Neural crest cell (in vitro differentiated cells): Measurements from ENCODE around the gene KDELR1. TPM values are rescaled to one million over a fixed set of nuclear protein-coding genes. Genes with fewer than 3 reads are reported as not detected.

Source experiments
- DNase-seq: peaks from one replicate; pipeline ENCODE4 v3.0.0; 2021; ENCODE audit warnings: low read depth, mixed read lengths, low spot score
- H3K27ac Mint-ChIP-seq: one replicate; pipeline ENCODE4 v1.8.0; 2021; ENCODE audit warnings: mild to moderate bottlenecking, mixed read lengths; ENCODE audit not compliant: unreplicated experiment
- H3K27me3 Mint-ChIP-seq: 2 replicates; pipeline ENCODE4 v1.8.0; 2021; ENCODE audit warnings: low read depth, mild to moderate bottlenecking, mixed read lengths
- H3K36me3 Mint-ChIP-seq: 2 replicates; pipeline ENCODE4 v1.8.0; 2021; ENCODE audit warnings: low read depth, mild to moderate bottlenecking, mixed read lengths
- H3K4me1 Mint-ChIP-seq: 2 replicates; pipeline ENCODE4 v1.8.0; 2021; ENCODE audit warnings: mixed read lengths
- H3K4me3 Mint-ChIP-seq: one replicate; pipeline ENCODE4 v1.8.0; 2021; ENCODE audit warnings: mild to moderate bottlenecking, mixed read lengths
- H3K9me3 Mint-ChIP-seq: 2 replicates; pipeline ENCODE4 v1.8.0; 2021; ENCODE audit warnings: mixed read lengths
- total RNA-seq: library from RNA; stranded (reverse); gene quantifications from 2 replicates; pipeline ENCODE4 v1.2.1, GENCODE V29; 2021
- TF ChIP-seq, protein P1 (sequence below): fragments of 200-600 bp; sonication (generic); conservative IDR thresholded peaks from 2 replicates; pipeline ENCODE4 v1.5.0; 2021; ENCODE audit warnings: antibody characterized with exemption, mild to moderate bottlenecking

Gene KDELR1
- total RNA-seq, 1 donor from 2014 or later = 172 TPM

GRCh38 chr19:48385461-48386087 is 5.8 kb downstream of the KDELR1 start:
- H3K27ac Mint-ChIP-seq = no peak overlapping the region
- no peak for DNase-seq
- peaks cover 17% of the 10 kb centered on the region for H3K4me1 Mint-ChIP-seq
- peaks cover 15% of the 10 kb centered on the region for H3K36me3 Mint-ChIP-seq
- TF ChIP-seq, protein P1, sequence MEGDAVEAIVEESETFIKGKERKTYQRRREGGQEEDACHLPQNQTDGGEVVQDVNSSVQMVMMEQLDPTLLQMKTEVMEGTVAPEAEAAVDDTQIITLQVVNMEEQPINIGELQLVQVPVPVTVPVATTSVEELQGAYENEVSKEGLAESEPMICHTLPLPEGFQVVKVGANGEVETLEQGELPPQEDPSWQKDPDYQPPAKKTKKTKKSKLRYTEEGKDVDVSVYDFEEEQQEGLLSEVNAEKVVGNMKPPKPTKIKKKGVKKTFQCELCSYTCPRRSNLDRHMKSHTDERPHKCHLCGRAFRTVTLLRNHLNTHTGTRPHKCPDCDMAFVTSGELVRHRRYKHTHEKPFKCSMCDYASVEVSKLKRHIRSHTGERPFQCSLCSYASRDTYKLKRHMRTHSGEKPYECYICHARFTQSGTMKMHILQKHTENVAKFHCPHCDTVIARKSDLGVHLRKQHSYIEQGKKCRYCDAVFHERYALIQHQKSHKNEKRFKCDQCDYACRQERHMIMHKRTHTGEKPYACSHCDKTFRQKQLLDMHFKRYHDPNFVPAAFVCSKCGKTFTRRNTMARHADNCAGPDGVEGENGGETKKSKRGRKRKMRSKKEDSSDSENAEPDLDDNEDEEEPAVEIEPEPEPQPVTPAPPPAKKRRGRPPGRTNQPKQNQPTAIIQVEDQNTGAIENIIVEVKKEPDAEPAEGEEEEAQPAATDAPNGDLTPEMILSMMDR = no peak
- H3K9me3 Mint-ChIP-seq = no peaks in the 10 kb centered on the region
- H3K27me3 Mint-ChIP-seq = peaks cover 2% of the 10 kb centered on the region
- H3K4me3 Mint-ChIP-seq = peak overlapping the region; percentile 65

DNA sequence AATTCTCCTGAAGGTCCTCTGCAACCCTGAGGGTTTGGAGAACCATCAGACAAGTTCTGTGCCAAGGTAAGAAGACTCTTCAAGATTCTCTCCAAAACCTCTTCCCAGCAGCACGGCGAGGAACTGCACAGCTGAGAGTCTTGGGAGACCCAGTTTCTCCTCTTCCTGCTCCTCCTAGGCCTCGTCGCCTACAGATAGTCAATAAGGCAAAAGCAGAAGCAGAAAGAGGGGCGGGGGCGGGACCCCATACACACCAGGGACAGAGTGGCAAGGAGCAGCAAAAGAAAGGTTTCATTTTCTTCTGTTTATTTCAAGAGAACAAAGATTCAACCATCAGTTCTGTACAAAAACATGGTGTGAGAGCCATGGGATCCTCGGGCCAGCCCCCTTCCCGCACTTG is 9.1 kb downstream of the KDELR1 start:
- Mint-ChIP-seq H3K27me3 (no peaks in the 10 kb centered on the region), H3K9me3 (no peaks in the 10 kb centered on the region), H3K4me3 (no peak overlapping the region), H3K27ac (no peak overlapping the region), H3K36me3 (peaks cover 8% of the 10 kb centered on the region), H3K4me1 (no peaks in the 10 kb centered on the region)
- TF ChIP-seq, protein P1 = no peak
- DNase-seq = no peak

DNA sequence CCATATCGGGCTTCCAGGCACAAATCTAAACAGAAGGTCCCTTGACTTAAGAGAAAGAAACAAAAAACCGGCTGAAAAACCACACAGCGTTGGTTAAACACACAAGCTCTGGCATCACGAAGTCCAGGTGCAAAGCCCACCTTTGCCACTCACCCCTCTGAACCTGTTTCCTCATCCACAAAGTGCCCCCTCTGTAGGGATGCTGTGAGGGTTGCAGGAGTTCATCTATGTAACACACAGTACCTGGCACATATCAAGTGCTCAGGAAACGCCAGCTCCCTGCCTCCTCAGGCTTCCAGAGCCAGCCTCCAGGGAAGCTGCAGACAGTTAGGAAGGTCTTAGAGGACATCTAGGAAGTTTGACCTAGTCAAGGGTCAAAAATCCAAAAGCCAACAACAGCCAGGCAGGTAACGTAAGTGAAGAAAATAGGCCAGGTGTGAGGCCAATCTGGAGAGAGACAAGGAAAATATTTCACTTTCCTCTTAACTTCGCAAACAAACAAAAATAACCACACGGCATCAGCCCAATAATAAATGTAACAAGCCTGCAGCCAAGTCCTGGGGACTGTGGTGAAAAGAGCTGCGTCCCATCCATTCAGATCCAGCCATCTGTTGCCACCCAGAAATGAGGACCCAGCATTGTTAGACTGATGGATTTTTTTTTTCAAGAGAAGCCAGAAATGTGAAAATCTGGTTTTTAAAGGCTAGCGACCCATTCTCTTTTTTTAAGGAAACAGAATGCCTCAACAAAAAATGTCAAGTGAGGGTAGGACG is 10.0 kb downstream of the KDELR1 start:
- TF ChIP-seq, protein P1 = no peak
- Mint-ChIP-seq H3K27ac (no peak overlapping the region), H3K4me3 (no peak overlapping the region), H3K4me1 (no peaks in the 10 kb centered on the region), H3K27me3 (no peaks in the 10 kb centered on the region), H3K36me3 (peaks cover 8% of the 10 kb centered on the region), H3K9me3 (no peaks in the 10 kb centered on the region)
- no peak for DNase-seq

DNA sequence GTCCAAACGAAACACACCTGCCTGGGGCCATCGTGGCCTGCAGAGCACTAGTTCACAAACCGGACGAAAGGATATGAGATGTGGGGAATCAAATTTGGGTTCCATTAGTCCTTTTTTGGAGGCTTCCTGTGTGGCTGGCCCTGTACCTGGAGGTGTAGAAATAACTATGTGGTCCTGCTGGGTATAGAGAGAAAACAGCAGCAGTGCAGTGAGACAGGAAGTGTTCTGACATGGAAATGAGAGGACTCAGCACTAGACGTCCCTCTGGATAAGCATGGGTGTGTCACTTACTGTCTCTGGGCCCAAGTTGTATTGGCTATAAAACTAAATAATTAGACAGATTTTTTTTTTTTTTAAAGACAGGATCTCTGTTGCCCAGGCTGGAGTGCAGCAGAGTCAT is 12.3 kb downstream of the KDELR1 start:
- Mint-ChIP-seq H3K4me1 (peaks cover 3% of the 10 kb centered on the region), H3K27ac (no peak overlapping the region), H3K36me3 (peaks cover 1% of the 10 kb centered on the region), H3K27me3 (no peaks in the 10 kb centered on the region), H3K4me3 (no peak overlapping the region), H3K9me3 (no peaks in the 10 kb centered on the region)
- TF ChIP-seq, protein P1 = no peak
- DNase-seq = no peak

- Mint-ChIP-seq H3K9me3 (no peaks in the 10 kb centered on the region), H3K27ac (no peak overlapping the region)
Measured at GRCh38 chr19:48378194-48378570, 13.2 kb downstream of the KDELR1 start.

More at GRCh38 chr19:48378194-48378570, 13.2 kb downstream of the KDELR1 start:
- Mint-ChIP-seq H3K4me1 (peaks cover 3% of the 10 kb centered on the region), H3K27me3 (no peaks in the 10 kb centered on the region), H3K4me3 (no peak overlapping the region), H3K36me3 (no peaks in the 10 kb centered on the region)
- TF ChIP-seq, protein P1 = no peak
- no peak for DNase-seq
